Esophagus squamous epithelium (tissue), 4 donors: ENCODE data around the gene SIAH2.

Experiments
- POLR2A ChIP-seq, 4 donors: fragments of 450-650 bp; IDR thresholded peaks; one replicate each; pipeline ENCODE4 v1.6.1; 2017; ENCODE audit warnings: antibody characterized with exemption in 4 of 4, mild to moderate bottlenecking in 4 of 4, moderate library complexity in 3 of 4
- TF ChIP-seq, protein P1 (sequence below), 6 experiments: fragments of 450-650 bp in 4 of 6; fragments of 200-600 bp in 2 of 6; sonication (generic) in 2 of 6; IDR thresholded peaks; one replicate each; pipeline ENCODE4 v1.5.1; 2016 to 2019; ENCODE audit warnings: antibody characterized with exemption in 6 of 6, mild to moderate bottlenecking in 4 of 6, moderate library complexity in 4 of 6

DNA sequence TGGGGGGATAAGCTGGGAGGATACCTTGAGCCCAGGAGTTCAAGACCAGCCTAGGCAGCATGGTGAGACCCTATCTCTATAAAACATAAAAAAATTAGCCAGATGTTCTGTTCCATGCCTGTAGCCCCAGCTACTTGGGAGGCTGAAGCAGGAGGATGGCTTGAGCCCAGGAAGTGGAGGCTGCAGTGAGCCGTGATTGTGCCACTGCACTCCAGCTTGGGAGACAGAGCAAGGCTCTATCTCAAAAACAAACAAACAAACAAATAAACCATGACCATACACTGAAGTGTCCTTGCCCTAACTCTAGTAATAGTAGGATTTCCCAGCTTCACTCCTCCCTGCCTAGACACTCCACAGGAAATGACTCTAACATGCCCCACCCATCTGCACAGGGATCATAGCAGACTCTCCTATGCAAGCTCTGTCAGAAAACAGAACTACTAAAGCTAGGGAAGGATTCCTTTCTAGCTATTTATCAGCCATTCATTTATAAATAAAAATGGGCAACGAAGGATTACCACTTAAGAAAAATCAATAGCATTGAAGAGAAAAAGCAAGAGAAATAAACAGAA, 63.8 kb downstream of the SIAH2 start:
- TF ChIP-seq, protein P1, sequence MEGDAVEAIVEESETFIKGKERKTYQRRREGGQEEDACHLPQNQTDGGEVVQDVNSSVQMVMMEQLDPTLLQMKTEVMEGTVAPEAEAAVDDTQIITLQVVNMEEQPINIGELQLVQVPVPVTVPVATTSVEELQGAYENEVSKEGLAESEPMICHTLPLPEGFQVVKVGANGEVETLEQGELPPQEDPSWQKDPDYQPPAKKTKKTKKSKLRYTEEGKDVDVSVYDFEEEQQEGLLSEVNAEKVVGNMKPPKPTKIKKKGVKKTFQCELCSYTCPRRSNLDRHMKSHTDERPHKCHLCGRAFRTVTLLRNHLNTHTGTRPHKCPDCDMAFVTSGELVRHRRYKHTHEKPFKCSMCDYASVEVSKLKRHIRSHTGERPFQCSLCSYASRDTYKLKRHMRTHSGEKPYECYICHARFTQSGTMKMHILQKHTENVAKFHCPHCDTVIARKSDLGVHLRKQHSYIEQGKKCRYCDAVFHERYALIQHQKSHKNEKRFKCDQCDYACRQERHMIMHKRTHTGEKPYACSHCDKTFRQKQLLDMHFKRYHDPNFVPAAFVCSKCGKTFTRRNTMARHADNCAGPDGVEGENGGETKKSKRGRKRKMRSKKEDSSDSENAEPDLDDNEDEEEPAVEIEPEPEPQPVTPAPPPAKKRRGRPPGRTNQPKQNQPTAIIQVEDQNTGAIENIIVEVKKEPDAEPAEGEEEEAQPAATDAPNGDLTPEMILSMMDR (IDR thresholded peaks at IDR 0.05), result no peak
- no peak for TF ChIP-seq POLR2A (IDR thresholded peaks at IDR 0.05)
